8988T (cell line): ENCODE measurements around the gene KBTBD2.
"Not testable (repeated sequence)": the region's sequence is repeated elsewhere in the genome, so short reads cannot be mapped to it uniquely, and the experiment has no call there.

Experiments used
- DNase-seq: peaks from one replicate; pipeline ENCODE4 v3.0.0; 2011

The KBTBD2 gene

DNA sequence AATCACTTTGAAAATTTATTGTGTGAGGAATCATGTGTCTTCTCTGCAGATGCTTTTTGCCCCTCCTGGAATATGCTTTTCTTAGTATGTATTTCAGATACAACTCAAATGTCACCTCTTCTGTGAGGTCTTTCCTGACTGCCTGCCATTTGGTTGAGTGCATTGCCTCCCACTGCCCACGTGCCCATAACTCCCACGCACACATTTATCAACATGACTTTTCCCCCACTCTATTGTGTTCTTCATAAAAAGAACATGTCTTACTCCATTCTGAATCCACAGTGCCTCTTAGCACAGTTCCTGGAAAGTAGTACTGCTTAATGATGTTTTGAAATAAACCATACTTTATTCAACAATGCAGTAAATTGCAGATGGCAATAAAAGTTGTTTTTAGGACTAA lies 42.9 kb downstream of the KBTBD2 start:
- DNase-seq, result not testable (repeated sequence)

DNA sequence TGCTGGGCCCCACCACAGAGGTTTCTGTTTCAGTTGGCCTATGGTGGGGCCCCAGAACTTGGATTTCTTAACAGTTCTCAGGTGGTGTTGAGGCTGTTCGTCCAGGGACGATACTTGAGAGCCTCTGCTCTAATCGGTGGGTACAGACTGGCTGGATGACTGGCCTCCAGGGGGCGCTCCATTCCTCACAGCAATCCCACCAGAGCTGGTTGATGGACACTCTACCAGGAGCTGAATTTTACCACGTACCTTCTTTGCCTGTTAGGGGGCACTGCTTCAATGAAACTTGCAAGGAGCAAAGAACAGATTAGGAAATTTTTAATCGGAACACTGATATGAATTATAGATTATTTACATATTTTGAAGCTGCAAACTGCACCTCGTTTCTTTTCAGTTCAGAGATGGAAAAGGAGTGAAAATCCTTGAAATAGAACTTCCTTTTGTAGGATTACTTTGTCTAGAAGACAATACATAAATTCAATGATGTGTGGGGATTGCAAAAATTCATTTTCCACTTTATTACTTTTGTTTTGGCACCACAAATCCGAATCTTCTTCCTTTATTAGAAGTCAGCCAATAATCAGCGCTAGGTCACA lies 44.8 kb downstream of the KBTBD2 start:
- no peak for DNase-seq

DNA sequence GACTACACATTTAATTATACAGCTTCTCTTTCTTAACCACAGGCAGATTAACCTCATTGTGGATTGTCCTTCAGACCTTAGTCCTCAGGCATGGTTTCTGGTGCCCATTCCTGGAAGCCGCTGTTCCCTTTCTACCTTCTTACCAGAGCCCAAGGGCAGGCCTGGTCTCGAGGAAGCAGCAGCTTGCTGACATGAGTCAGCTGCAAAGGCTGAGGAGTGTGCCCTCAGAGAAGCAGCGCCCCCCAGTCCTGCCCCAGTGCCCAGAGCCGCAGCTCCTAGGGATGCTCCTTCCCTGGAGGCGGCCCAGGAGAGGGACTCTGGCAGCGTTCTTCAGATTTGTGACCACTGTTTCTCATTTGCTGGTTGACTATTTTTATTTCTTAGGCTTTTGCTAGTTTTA lies 46.8 kb downstream of the KBTBD2 start:
- not testable (repeated sequence) for DNase-seq

DNA sequence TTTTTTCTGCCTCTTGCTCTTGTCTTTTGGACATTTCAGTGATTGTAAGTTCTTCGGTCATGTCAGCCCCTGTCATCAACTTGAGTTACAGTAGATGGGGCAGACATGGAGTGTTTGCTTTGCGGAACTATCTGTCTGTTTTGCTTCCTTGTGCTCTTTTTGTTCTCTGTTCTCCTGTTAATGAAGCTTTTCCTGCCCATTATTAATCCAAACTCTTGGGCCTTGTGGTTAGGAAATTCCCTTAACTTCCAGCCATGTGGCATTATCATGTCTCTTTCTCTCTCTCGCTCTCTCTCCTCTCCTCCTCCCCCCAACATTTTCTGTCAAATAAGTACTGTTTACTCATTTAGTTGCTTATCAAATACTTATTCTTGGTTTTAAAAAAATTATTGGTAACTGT lies 47.8 kb downstream of the KBTBD2 start:
- not testable (repeated sequence) for DNase-seq

DNA sequence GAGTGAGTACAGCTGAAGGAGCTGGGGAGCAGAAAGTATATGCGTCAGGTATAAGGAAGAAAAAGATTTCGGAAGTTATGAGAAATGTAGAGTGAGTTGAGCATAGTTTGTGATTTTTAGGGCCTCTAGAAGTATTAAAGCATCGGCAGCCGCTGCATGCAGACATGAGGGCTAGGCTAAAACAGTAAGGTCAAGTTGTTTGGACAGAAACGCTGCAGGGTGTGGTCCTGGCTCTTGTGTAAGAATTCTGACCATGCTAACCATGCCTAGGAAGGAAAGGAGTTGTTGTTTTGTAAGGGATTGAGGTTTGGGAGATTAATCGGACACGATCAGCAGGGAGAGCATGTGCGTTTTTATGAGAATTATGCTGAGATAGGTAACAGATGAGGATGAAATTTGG lies 51.7 kb downstream of the KBTBD2 start:
- not testable (repeated sequence) for DNase-seq

DNA sequence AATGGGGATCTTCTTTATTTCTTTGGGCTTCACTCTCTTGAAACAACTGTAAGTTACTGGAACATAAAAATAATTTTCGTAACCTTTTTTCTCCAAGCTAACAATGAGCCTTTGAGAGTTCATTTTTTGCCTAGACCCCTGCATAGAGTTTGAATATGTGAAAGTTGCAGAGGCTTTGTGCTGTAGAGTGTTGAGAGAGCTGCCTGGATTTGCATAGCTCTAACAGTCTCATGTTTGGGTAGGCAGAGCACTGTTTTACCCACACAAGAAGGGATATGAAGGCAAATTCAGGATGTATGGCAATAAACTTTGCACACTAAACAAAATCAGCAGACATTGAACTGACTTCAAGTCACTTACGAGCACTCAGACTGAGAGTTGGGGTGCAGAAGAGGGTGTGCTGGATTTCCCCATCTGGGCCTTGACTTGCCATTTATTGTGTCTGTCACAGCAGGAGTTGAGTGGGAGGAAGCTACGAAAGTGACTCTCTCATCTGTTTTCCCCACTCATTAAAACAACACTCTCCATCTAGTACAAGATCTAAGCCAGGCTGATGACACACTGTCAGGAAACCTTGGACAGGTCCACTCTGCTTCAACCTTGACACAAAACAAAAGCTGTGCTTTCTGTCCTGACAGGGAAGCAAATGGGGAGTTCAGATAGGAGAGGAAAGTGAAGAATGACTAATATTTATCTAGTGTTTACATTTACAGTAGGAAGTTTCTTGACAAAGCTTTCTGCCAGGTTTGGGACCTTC lies 62.4 kb downstream of the KBTBD2 start:
- DNase-seq, result not testable (repeated sequence)
